BE2C (cell line): ENCODE measurements around the gene RBPMS2.

Source experiments
- DNase-seq: peaks from one replicate; pipeline ENCODE4 v3.0.0-alpha.2; 2020
- H3K27me3 ChIP-seq: fragments of 250-450 bp; sonication (Bioruptor Pico); 2 replicates; pipeline ENCODE4 v1.5.1; 2020; ENCODE audit warnings: mild to moderate bottlenecking
- H3K36me3 ChIP-seq: fragments of 250-450 bp; sonication (Bioruptor Pico); 2 replicates; pipeline ENCODE4 v1.5.1; 2020; ENCODE audit warnings: mild to moderate bottlenecking
- H3K4me1 ChIP-seq: fragments of 250-450 bp; sonication (Bioruptor Pico); 2 replicates; pipeline ENCODE4 v1.5.1; 2020
- H3K4me3 ChIP-seq: 2 replicates; pipeline ENCODE4 v1.5.1; 2011; ENCODE audit warnings: low read depth, low read length
- H3K9me3 ChIP-seq: fragments of 250-450 bp; sonication (Bioruptor Pico); 2 replicates; pipeline ENCODE4 v1.5.1; 2020
- CTCF ChIP-seq: IDR thresholded peaks from 2 replicates; pipeline ENCODE4 v1.5.1; 2012; ENCODE audit warnings: mild to moderate bottlenecking, low read depth, low read length

Gene RBPMS2

GRCh38 chr15:64810497-64811326 is 35.3 kb upstream of the RBPMS2 start:
- Histone ChIP-seq H3K27me3 (no peaks in the 10 kb centered on the region), H3K4me3 (no peak overlapping the region), H3K4me1 (peaks cover 28% of the 10 kb centered on the region), H3K36me3 (peaks cover 3% of the 10 kb centered on the region), H3K9me3 (no peaks in the 10 kb centered on the region)
- TF ChIP-seq CTCF = no peak
- DNase-seq = no peak

GRCh38 chr15:64809649-64810496 is 34.5 kb upstream of the RBPMS2 start:
- Histone ChIP-seq H3K36me3 (no peaks in the 10 kb centered on the region), H3K27me3 (no peaks in the 10 kb centered on the region), H3K4me3 (no peak overlapping the region), H3K9me3 (no peaks in the 10 kb centered on the region), H3K4me1 (peaks cover 28% of the 10 kb centered on the region)
- peak; percentile 89 for DNase-seq
- TF ChIP-seq CTCF = peak; percentile 98

- Histone ChIP-seq H3K4me3 (no peak overlapping the region), H3K36me3 (no peaks in the 10 kb centered on the region), H3K4me1 (peaks cover 28% of the 10 kb centered on the region), H3K27me3 (no peaks in the 10 kb centered on the region), H3K9me3 (no peaks in the 10 kb centered on the region)
- no peak for TF ChIP-seq CTCF
- no peak for DNase-seq
Observed at GRCh38 chr15:64808785-64809453, 33.5 kb upstream of the RBPMS2 start.

GRCh38 chr15:64807751-64808222 is 32.4 kb upstream of the RBPMS2 start:
- Histone ChIP-seq H3K9me3 (no peaks in the 10 kb centered on the region), H3K27me3 (no peaks in the 10 kb centered on the region), H3K4me1 (peaks cover 17% of the 10 kb centered on the region), H3K4me3 (no peak overlapping the region), H3K36me3 (no peaks in the 10 kb centered on the region)
- TF ChIP-seq CTCF = no peak
- DNase-seq = no peak

GRCh38 chr15:64807051-64807749 is 31.8 kb upstream of the RBPMS2 start:
- Histone ChIP-seq H3K4me1 (peaks cover 15% of the 10 kb centered on the region), H3K4me3 (no peak overlapping the region), H3K27me3 (no peaks in the 10 kb centered on the region), H3K36me3 (no peaks in the 10 kb centered on the region), H3K9me3 (no peaks in the 10 kb centered on the region)
- no peak for TF ChIP-seq CTCF
- no peak for DNase-seq
